SU-DHL-6 (cell line): ENCODE data around the gene SEZ6.

Experiments
- H2AFZ ChIP-seq: fragments of 200-600 bp; sonication (generic); 2 replicates; pipeline ENCODE4 v1.6.1; 2014; ENCODE audit warnings: low read depth, mild to moderate bottlenecking, moderate library complexity, mixed read lengths, antibody characterized with exemption, low read length; ENCODE audit not compliant: severe bottlenecking
- H3F3A ChIP-seq: fragments of 200-600 bp; shearing (Covaris generic); 2 replicates; pipeline ENCODE4 v1.6.0; 2016; ENCODE audit warnings: antibody characterized with exemption, mild to moderate bottlenecking; ENCODE audit not compliant: insufficient read depth
- H3K27ac ChIP-seq: fragments of 200-600 bp; sonication (generic); 2 replicates; pipeline ENCODE4 v1.5.1; 2016; ENCODE audit warnings: low read depth, mild to moderate bottlenecking, low read length, moderate library complexity, mixed read lengths
- H3K27me3 ChIP-seq: fragments of 200-600 bp; sonication (generic), shearing (Covaris generic); 2 replicates; pipeline ENCODE4 v1.6.0; 2014; ENCODE audit warnings: mild to moderate bottlenecking, low read length
- H3K36me3 ChIP-seq: fragments of 200-600 bp; sonication (generic); 2 replicates; pipeline ENCODE4 v1.6.1; 2014; ENCODE audit warnings: mild to moderate bottlenecking, low read length, mixed read lengths
- H3K4me2 ChIP-seq: fragments of 300-600, 200-600 bp; shearing (Covaris generic), sonication (generic); 2 replicates; pipeline ENCODE4 v1.6.0; 2014; ENCODE audit warnings: low read length, low read depth, mild to moderate bottlenecking; ENCODE audit not compliant: poor library complexity, severe bottlenecking
- H3K4me3 ChIP-seq: fragments of 200-600 bp; sonication (generic); 2 replicates; pipeline ENCODE4 v1.5.1; 2014; ENCODE audit warnings: antibody characterized with exemption, low read length, mild to moderate bottlenecking, mixed read lengths; ENCODE audit not compliant: insufficient read depth, poor library complexity, severe bottlenecking
- H3K79me2 ChIP-seq: fragments of 200-600 bp; sonication (generic); 2 replicates; pipeline ENCODE4 v1.6.1; 2014; ENCODE audit warnings: mild to moderate bottlenecking, low read length, moderate library complexity; ENCODE audit not compliant: insufficient read depth
- H3K9ac ChIP-seq: fragments of 200-600 bp; sonication (generic); 2 replicates; pipeline ENCODE4 v1.7.0; 2014; ENCODE audit warnings: mild to moderate bottlenecking, low read length
- H3K9me2 ChIP-seq: fragments of 200-600 bp; sonication (generic); replicated peaks from 2 replicates; pipeline ENCODE4 v1.6.1; 2014; ENCODE audit warnings: low read length; ENCODE audit not compliant: insufficient read depth
- H3K9me3 ChIP-seq: fragments of 200-600 bp; sonication (generic); 2 replicates; pipeline ENCODE4 v1.6.1; 2014; ENCODE audit warnings: low read length, mixed read lengths; ENCODE audit not compliant: insufficient read depth
- H4K20me1 ChIP-seq: fragments of 200-600 bp; sonication (generic); 2 replicates; pipeline ENCODE4 v1.6.1; 2014; ENCODE audit warnings: low read depth, mild to moderate bottlenecking, antibody characterized with exemption, low read length, moderate library complexity, mixed read lengths
- CTCF ChIP-seq: fragments of 200-600 bp; sonication (generic); IDR thresholded peaks from one replicate; pipeline ENCODE4 v1.5.1; 2017; ENCODE audit warnings: antibody characterized with exemption, mild to moderate bottlenecking, low read length, moderate library complexity; ENCODE audit not compliant: insufficient read depth, poor library complexity, severe bottlenecking
- EZH2phosphoT487 ChIP-seq: fragments of 200-600 bp; sonication (generic), shearing (Covaris generic); conservative IDR thresholded peaks from 2 replicates; pipeline ENCODE4 v1.6.1; 2018; ENCODE audit warnings: mild to moderate bottlenecking, antibody characterized with exemption, low read length, moderate library complexity, mixed read lengths

Gene SEZ6

GRCh38 chr17:28982131-28982793 is 23.6 kb downstream of the SEZ6 start:
- Histone ChIP-seq H3K9me3 (no peaks in the 10 kb centered on the region), H3K27ac (no peak overlapping the region), H3K9ac (no peak overlapping the region), H3K9me2 (no peaks in the 10 kb centered on the region), H3K4me2 (peak overlapping the region; percentile 2), H3K27me3 (no peaks in the 10 kb centered on the region), H3F3A (no peaks in the 10 kb centered on the region), H3K4me3 (no peak overlapping the region), H2AFZ (peak overlapping the region; percentile 58), H4K20me1 (no peaks in the 10 kb centered on the region), H3K79me2 (no peaks in the 10 kb centered on the region), H3K36me3 (no peaks in the 10 kb centered on the region)
- no peak for TF ChIP-seq CTCF
- no peak for TF ChIP-seq EZH2phosphoT487

- no peaks in the 10 kb centered on the region for H3K9me3 ChIP-seq
- H3K9me2 ChIP-seq = no peaks in the 10 kb centered on the region
- H3K27ac ChIP-seq = no peak overlapping the region
- H3K4me2 ChIP-seq = no peak overlapping the region
- H3K4me3 ChIP-seq = no peak overlapping the region
- H3K27me3 ChIP-seq = no peaks in the 10 kb centered on the region
- H3K79me2 ChIP-seq = no peaks in the 10 kb centered on the region
- H3F3A ChIP-seq = no peaks in the 10 kb centered on the region
- no peaks in the 10 kb centered on the region for H3K36me3 ChIP-seq
- H4K20me1 ChIP-seq = no peaks in the 10 kb centered on the region
- H2AFZ ChIP-seq = no peak overlapping the region
- H3K9ac ChIP-seq = no peak overlapping the region
- no peak for TF ChIP-seq EZH2phosphoT487
- TF ChIP-seq CTCF = no peak
These were observed 27.4 kb downstream of the SEZ6 start for GRCh38 chr17:28978356-28978964.

DNA sequence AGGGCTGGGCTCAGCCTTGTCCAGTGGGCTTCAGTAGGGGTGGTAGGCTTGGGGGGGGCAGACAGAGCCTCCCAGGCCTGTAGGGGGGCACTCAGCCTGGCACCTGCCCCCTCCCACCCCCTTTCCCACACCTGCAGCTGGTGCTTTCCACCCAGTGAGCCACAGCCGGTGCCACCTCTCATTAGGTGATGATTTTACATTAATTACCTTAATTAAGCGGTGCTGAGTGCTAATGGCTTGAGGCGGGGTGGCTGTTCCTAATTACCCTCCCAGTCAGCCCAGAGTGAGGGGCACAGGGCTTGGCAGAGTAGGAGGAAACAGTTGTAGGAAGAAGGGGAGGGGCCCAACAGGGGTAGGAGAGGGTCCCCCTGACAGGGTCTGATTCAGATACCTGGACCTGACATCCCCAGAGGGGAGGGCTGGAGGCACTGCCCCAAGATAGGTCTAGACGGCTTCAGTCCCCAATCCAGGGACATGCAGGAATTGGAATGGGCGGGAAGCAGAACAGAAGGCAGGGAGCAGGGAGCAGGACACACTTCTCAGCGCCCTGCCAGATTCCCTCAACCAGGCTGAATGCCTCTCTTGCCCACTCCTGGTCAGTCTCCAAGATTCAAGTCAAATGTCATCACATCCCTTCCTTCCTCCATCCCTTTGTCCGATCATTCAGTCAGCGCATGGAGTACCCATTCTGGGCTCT is 28.0 kb downstream of the SEZ6 start:
- no peaks in the 10 kb centered on the region for H3K36me3 ChIP-seq
- no peak overlapping the region for H3K4me2 ChIP-seq
- no peaks in the 10 kb centered on the region for H3K79me2 ChIP-seq
- no peaks in the 10 kb centered on the region for H3F3A ChIP-seq
- H3K4me3 ChIP-seq = no peak overlapping the region
- no peaks in the 10 kb centered on the region for H3K9me3 ChIP-seq
- no peak overlapping the region for H3K9ac ChIP-seq
- H3K27me3 ChIP-seq = no peaks in the 10 kb centered on the region
- no peak overlapping the region for H3K27ac ChIP-seq
- no peak for TF ChIP-seq EZH2phosphoT487
- TF ChIP-seq CTCF = no peak
- no peak overlapping the region for H2AFZ ChIP-seq
- H3K9me2 ChIP-seq = no peaks in the 10 kb centered on the region
- H4K20me1 ChIP-seq = no peaks in the 10 kb centered on the region
